Right lung (tissue), 5 donors: Measurements from ENCODE around the gene DHX8. TPM values are rescaled to one million over a fixed set of nuclear protein-coding genes. Genes with fewer than 3 reads are reported as not detected.
A peak's percentile ranks its signal among the peaks of the same experiment; 100 is the strongest.

ENCODE experiments used
- DNase-seq, 2 donors: peaks; one replicate each; pipeline ENCODE4 v3.0.0-alpha.2; 2013
- polyA plus RNA-seq, 5 donors: library from polyadenylated mRNA; unstranded; fragments of 120-200 nt; gene quantifications; one replicate each; pipeline versions ENCODE4 v1.2.1 to v1.2.3, GENCODE V29; 2013; ENCODE audit warnings: inconsistent platforms in 1 of 5, low replicate concordance in 1 of 5; ENCODE audit not compliant: insufficient read length in 5 of 5, insufficient read depth in 1 of 5

Gene DHX8
- polyA plus RNA-seq, 5 donors, result 37.9 to 44.1 (median 42.4) TPM

DNA sequence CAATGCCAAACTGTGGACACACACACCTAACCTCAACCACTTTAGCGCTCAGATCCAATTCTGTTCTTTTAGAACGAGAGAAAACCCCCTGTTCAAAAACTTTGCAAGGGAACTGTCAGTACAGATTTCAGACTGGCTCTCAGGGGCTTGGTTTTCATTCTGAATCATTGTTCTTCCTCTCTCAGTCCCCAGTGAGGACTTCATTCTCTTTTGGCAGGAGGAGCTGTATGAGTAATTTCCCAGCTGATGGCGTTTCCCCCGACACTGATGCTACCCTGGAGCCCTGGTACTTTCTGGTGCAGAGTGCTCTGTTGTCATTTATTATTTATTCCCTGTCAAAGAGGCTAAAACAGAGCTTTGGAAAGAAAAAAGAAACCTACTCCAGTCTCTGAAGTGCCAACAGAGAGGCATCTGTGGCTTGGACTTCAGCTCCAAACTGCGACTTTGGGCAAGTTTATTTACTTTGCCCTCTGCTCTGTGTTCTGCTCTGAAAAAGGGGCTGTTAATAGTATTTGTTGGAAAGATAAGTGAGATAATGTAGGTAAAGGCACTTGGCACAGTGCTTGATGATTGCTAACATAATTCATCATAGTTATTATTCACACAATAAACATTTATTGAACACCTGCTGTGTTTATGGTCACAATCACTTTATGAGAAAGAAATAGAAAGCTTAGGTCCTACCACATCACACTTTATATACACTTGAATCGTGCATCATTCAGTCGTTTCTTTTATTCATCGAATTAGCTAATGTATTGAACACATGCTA lies 34.0 kb downstream of the DHX8 start:
- no peak for DNase-seq

DNA sequence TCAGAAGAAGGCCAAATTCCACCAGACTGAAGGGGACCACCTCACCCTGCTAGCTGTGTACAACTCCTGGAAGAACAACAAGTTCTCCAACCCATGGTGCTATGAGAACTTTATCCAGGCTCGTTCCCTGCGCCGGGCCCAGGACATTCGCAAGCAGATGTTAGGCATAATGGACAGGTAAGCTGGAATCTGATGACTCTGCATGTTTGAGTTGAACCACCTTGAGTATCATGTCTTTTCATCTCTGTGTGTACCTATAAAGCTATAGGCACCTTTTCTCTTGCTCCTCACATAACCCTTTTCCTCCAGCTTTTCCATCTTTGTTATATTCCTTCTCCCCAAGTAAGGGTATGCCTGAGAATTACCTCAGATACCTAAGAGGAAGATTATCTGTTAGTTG lies 37.6 kb downstream of the DHX8 start:
- DNase-seq, result no peak

DNA sequence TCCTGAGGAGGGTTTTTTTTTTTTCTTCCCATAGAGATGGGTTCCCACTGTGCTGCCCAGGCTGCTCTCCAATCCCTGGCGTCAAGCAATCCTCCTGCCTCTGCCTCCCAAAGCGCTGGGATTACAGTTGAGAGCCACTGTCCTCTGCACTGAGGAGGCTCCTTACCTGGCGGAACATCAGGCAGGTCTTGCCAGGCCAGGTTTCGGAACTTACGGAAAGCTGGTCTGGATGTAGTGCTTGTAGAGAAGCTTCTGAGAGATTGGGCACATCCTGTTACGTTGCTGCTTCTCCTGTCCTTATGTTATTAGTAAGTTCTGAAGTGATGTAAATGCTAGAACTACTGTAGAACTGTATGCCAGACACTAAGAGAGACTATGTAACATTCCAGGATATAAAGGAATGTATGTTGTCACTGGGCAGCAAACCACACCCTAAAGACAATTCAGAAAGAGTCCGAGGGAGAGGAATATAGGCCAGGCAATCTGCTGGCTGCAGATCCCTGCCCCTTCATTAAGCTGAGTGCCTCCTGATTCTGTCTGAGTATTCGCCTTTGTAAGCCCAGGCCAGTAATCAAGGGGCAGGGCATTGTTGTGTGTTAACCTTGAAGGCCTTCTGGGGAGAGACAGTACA lies 41.3 kb downstream of the DHX8 start:
- no peak for DNase-seq

DNA sequence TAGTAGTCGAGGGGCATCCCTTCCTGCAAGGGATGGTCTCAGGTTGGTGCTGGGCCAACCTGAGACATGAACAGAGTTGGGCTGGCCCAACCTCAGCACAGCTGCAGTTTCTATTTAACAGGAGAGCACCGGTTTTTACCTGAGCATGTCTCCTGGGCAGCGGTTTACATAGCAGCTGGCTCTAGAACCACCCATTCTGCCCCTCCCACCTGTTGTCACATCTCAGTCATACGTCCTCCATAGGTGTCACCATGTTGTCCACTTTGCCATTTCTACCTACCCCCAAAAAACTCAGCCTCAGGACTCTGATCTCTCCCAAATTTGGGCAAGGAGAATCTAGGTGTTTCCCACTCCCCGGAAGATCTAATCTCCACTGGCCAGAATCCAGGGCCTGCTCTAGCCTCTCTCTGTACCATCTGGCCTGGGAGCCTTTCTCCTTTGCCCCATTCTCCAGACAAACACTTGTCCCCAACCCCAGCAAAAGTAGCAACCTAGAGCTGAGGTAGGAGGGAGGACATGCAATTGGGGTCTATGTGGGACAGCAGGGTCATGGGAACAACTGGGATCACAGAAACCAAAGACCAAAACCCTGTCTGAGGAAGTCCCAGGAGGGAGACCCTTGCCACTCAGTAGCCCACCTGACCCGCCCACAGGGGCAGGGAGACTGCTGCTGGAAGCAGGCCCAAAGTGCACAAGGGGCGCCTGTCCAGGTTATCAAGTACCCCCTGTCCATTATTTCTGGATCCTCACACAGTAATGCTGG lies 43.3 kb downstream of the DHX8 start:
- DNase-seq, result no peak

DNA sequence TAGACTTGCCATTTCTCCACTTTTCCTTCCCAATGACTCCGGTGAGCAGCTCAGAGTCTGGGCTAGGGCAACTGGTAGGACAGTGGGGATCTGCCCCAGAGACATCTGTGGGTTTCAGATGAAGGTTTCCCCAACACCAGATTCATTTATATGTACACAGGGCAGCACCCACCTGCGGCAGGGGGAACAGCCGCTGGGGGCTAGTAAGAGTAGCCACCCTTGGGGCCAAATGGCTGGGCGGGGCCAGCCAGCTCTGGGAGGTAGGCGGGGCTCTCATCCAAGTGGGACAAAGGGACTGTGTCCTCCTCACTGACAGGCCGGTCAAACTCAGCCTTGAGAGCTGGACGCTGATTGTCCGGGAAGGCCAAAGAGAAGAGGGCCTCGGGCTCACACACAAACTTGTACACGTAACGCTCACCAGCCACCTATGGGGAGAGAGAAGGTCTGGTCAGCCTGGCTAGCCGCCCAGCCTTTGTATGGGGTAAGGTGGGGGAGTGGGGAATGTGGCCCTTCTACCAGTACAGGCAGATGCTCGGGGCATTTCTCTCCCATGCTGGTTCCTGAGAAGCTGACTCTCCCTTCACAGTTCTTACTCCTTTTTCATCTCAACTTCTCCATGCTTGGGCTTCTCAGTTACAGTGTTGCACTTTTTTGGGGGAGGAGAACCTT lies 44.7 kb downstream of the DHX8 start:
- DNase-seq, result no peak

DNA sequence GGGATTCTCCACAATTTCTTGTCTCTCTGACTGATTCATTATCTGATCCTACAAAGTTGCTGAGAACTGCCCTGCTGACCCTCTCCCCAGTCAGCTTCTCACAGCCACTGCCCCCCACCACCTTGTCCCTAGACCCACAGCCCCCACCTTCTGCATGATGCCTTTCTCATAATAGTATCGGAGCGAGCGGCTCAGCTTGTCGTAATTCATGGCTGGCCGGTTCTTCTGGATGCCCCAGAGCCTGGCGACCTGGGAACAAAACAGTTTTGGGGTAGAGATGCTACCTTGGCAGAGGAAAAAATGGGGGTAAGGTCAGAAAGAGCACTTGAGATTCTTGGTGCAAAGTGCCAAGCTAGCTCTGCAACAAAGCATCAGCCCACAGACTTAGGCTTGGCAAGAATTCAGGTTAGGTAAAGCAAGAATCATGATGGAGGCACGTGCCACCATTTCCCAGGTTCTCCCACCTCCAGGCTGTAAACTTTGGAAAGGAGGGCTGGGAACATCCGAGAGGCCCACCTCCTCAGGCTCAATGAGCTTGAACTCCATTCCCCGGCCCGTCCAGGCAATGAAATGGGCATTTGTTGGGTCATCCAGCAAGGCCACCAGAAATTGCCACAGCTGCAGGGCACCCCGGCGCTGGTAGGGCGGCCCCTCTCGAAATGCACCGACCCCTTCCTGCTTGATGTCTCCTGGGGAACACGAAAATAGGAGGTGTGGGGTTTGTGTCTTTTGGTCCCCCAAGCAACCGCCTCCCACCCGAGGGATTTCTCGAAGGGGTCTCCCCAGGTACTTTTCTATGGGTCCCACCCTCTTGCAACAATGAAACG lies 45.4 kb downstream of the DHX8 start:
- no peak for DNase-seq

DNA sequence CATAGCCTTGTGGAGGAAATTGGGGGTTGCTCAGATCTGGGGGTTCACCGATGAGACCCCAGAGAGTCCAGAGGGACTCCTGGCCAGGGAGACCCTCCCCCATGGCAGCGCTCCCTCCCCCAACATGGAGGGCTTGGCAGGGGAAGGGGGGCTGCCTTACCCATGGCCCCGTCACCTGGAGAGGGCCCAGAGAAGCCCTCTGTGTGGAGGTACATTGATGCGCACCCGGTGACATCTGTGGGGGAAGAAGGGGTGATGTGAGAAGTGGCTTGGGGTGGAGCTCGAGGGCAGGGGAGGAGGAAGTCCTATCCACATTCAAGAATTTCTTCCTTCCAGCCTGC lies 46.1 kb downstream of the DHX8 start:
- DNase-seq, result no peak

DNA sequence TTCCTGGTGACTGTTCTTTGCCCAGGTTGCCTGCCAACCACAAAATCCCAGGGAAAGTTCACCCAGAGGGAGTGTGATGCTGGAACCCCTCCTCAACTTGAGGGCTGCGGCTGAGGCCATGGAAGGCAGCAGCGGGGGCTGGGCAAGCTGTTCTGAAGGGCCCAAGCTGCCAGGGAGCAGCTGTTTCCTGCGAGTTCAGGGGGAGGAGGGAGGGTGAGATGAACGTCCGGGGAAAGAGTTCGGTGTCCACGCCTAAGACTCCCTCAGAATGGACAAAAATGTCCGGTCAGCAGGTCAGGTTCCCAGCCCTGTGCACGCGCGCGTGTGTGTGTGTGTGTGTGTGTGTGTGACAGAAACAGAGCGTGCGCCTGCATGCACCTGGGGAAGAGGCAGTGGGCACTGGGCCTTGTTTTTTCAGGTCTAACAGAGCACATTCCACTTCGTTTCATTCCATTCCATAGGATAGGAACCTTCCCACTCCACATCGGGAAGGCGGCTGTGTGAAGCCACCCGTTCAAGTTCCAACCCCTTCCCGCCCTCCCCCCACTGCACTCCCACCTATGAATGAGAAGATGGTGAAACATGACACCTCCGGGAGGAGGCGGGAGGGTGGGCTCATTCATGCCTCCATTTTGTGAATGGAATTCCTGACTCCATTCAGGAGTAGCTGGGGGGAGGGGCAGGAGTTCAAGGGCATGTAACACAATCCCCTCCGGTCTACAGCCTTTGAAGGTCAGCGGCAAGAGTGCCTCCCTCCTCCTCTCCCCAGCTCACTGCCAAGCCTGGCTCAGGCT lies 46.7 kb downstream of the DHX8 start:
- peak; percentile 94 for DNase-seq

DNA sequence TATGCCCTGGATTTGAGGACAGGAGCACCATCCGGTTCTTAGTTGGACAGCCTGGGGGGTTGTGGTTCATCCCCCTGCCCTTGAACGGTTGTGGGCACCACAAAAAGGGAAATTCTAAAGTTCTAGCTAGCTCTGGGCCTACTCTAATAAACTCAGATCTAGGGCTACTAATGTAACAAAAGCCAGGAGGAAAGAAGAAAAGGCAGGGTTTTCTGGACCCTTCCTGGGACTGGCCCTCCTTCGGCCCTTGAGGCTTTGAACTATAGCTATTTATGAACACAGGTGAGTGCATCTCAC lies 47.3 kb downstream of the DHX8 start:
- DNase-seq, result no peak

DNA sequence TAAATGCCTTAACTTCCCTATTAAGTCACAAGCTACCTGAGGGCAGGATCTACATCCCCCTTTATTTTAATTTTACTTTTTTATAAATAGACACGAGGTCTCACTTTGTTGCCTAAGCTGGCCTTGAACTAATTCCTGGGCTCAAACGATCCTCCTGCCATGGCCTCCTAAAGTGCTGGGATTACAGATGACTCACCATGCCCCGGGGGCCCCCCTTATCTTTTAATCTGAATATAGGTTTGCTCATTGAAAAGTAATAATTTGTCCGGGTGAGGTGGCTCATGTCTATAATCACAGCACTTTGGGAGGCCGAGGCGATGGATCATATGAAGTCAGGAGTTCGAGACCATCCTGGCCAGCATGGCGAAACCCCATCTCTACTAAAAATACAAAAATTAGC lies 48.2 kb downstream of the DHX8 start:
- no peak for DNase-seq

DNA sequence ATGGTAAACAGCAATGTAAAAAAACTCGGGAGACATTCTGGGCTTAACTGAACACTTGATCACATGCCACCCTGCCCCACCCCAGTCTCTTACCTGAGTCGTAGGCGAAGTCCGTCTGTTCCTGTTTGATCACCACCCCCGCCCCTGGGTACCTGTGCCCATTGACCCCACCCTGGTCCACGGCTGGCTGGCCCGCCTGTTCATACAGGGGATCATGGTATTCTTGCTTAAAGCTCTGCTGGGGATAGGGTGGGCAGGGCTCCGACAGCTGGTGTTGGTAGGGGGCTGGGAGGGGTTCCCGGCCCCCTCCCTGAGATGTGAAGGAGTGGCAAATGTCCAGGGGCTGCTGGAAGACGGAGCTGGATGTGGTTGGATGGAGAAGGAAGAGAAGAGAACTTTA lies 48.8 kb downstream of the DHX8 start:
- DNase-seq, result no peak

DNA sequence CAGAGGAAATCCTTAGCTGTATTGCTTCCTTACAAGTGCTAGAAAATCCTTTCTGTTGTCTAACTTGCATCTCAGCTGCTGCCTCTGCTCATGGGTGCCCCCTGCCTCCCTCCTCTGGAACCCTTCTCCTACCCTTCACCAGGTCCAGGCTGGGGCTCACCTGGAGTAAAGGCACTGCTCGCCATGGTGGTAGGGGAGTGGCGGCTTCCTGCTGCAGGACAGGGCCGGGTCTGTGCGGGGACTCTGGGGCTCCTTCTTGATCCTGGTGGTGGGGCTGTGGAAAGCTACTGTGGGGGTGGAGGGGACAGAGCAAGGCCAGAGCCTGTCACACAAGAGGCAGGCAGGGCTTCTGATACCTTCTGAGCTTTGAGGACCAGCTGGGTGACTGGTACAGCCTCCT lies 49.9 kb downstream of the DHX8 start:
- no peak for DNase-seq

DNA sequence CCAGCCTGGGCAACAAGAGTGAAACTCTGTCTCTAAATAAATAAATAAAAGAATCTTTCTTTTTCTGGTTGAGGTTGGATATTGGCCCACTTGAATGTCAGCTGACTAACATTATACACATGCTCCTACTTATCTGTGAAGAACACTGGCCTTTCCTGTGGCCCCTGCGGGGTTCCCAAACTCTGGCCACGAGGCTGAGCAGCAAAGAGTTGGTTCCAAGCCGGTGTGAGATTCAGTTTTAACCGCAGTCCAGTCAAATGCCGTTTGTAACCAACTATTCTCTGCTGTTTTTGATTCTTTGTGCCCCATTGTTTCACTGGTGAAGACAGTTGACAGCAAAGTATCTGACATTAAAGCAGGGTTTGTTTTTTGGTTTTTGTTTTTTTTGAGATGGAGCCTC lies 51.1 kb downstream of the DHX8 start:
- no peak for DNase-seq

DNA sequence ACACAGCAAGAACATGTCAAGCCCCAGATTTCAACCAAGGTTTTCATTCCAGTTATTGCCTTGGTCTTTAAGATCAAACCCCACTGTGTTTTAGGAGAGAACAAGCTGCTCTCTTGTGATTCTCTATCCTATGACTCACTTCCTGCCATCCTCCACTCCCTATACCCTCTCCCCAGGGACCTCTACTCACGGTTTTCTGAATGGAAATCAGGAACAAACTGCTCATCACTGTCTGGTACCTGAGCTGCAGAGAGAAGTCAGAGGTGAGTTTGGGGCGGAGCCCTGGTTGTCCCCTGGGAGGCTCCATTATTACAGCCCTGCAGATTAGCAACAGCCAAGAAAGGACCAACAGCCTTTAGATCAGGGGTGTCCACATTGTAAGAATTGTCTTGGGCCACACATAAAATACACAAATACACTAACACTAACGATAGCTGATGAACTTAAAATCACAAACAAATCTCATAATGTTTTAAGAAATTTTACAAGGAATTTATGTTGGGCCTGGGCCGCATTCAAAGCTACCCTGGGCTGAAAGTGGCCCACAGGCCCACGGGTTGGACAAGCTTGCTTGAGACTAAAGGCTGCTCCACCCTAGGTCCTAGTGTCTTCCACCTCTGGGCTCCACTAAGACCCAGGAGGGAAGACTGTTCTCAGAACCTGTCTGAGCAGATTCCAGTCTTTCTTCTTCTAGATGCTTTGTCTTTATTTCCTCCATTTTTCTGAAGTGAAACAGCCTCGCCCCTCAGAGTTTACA lies 52.6 kb downstream of the DHX8 start:
- DNase-seq, result no peak

DNA sequence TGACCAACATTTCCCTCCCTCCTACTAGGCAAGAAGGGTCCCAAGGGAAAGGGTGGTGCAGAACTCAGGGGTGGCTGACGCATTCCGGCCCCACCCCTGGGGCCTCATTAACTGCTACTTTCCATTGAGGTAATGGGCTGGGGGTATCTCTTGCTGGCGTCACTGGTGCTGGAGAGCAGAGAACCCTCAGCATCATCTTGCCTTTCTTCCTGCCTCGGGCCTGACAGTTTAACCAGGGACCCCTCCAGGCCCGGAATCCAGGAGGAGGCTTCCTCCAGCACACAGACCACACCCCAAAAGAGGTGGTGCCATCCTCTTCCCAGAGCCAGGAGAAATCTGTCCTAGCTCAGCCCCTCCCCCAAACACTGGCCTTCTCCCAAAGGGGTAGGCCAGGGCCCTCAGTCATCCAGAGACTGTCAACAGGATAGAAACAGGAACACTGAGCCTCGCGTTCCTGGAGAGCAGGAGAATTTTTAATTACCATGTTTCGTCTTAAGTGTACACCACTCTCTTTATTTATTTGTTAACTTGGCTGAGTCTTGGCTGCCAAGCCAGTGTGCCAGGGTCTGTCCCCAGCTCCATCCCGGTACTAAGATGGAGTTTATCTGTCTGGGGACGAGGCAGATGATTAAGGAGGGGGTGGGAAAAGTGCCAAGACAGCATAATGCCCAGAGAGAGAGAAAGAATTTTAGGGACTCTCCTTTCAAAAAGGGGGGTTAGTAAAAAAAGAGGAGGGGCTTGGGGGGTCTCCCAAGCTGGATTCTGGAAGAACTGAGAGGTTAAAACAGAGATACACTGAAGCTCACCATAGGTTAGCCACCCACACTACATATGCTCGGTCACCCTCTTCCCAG lies 57.3 kb downstream of the DHX8 start:
- no peak for DNase-seq

DNA sequence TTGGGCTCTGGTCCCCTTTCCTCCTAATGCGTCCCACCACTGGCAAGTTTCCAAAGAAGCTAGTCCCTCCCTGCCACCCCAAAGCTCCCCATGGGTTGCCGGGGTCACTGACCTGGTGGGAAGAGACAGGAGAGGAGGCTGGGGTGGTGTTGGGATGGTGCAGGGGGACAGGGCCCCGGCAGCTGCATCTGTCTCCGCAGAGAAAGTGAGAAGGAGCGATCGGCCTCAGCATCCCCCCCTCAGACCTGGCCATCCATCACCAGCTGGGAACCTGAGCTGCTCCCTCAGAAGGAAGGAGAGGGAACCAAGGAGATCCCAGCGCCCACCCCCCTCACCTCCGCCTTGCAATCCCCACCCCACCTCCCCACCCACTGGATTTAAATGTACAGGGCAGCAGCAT lies 59.1 kb downstream of the DHX8 start:
- DNase-seq, result no peak

DNA sequence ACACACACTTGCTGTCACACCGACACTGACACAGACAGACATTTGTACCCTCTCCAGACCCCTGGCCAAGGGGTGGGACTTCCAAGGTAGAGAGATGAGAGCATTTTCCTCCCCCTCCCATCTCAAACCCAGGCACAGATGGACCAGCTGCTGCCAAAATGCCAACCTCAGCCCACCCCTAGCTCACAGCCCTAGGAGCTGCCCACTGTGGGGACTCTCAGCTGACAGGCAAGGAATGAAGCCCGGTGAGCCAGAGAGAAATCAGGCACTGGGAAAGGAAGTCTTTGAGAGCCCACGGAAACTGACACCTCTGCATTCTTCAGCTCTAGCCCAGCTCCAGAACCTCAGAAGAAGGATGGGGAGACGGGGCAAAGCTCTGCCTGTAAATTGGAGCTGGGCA lies 59.5 kb downstream of the DHX8 start:
- DNase-seq, result no peak

DNA sequence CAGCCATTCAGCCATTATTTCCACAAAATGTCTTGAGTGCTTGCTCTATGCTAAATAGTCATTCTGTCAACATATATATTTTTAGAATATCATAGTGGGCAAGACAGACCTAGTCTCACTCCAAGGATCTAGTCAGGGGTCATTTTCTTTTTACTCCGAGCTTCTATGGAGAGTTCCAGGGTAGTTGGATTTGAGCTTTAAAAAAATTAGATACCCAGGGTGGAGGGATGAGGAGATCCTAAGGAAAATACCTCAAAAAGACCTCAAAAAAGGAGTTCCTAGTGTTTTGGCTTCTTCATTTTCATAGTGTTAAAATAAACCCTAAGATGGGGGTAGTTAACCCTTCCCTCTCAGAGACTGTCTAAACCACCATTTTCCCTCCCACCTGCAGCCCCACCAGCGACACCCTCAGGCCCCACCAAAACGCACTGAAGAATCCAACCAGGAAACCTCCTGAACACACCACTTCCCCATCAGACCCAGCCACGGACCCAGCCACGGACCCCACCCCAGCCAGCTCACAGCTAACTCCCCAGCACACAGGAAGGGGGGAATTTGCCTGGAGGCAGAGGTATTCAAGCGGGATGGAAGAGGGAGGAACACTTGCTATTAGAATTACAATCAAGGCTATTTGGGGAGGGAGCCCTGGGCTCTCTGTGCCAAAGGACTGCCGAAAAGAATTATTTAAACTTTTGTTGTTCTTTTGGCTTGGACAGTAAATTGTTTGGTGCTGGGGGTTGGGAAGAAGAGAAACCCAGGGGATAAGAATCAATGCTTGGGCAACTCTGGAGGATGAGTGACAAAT lies 60.2 kb downstream of the DHX8 start:
- DNase-seq, result no peak

DNA sequence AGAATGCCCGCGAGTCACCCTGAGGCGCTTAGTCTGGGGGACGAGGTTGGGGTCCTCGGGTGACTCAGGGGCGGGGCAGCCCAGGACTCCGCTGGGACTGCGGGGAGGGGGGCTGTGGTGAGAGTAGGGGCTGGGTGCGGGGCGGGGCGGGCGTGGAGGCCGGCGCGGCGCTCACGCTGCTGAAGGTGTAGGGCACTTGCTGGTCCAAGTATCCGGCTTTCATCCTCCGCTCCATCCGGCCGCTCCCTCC lies 61.5 kb downstream of the DHX8 start:
- DNase-seq, result peak in 1 of 2 donors; percentile 40
